HUES48 (cell line): ENCODE measurements around the gene CD46.

Experiments used
- H3K27ac ChIP-seq: one replicate; pipeline ENCODE4 v1.7.0; 2013; ENCODE audit warnings: low read depth, low read length, inconsistent platforms
- H3K27me3 ChIP-seq: 2 replicates; pipeline ENCODE4 v1.6.1; 2013; ENCODE audit warnings: mild to moderate bottlenecking, low read length; ENCODE audit not compliant: control insufficient read depth, insufficient read depth
- H3K36me3 ChIP-seq: 2 replicates; pipeline ENCODE4 v1.6.1; 2013; ENCODE audit warnings: low read length; ENCODE audit not compliant: control insufficient read depth, insufficient read depth
- H3K4me1 ChIP-seq: 2 replicates; pipeline ENCODE4 v1.6.1; 2013; ENCODE audit warnings: mild to moderate bottlenecking, low read length; ENCODE audit not compliant: control insufficient read depth, insufficient read depth
- H3K4me3 ChIP-seq: 2 replicates; pipeline ENCODE4 v1.5.1; 2013; ENCODE audit warnings: mild to moderate bottlenecking, low read depth, low read length
- H3K9ac ChIP-seq: 2 replicates; pipeline ENCODE4 v1.6.1; 2013; ENCODE audit warnings: mild to moderate bottlenecking, low read depth, low read length, moderate library complexity
- H3K9me3 ChIP-seq: 2 replicates; pipeline ENCODE4 v1.6.1; 2013; ENCODE audit warnings: low read length; ENCODE audit not compliant: control insufficient read depth, insufficient read depth

The CD46 gene

GRCh38 chr1:207825409-207825695 is 73.5 kb downstream of the CD46 start:
- H3K36me3 ChIP-seq = no peaks in the 10 kb centered on the region
- no peak overlapping the region for H3K9ac ChIP-seq
- H3K27me3 ChIP-seq = no peaks in the 10 kb centered on the region
- H3K4me1 ChIP-seq = peaks cover 7% of the 10 kb centered on the region; the same call in 1 of the 2 replicates
- no peaks in the 10 kb centered on the region for H3K9me3 ChIP-seq
- no peak overlapping the region for H3K27ac ChIP-seq
- no peak overlapping the region for H3K4me3 ChIP-seq

- H3K36me3 ChIP-seq = no peaks in the 10 kb centered on the region
- no peak overlapping the region for H3K4me3 ChIP-seq
- no peaks in the 10 kb centered on the region for H3K27me3 ChIP-seq
- H3K9ac ChIP-seq = no peak overlapping the region
- no peaks in the 10 kb centered on the region for H3K9me3 ChIP-seq
- H3K4me1 ChIP-seq = peaks cover 7% of the 10 kb centered on the region; the same call in 1 of the 2 replicates
- H3K27ac ChIP-seq = peak overlapping the region; percentile 21
Observed at GRCh38 chr1:207825719-207826556, 74.1 kb downstream of the CD46 start.

DNA sequence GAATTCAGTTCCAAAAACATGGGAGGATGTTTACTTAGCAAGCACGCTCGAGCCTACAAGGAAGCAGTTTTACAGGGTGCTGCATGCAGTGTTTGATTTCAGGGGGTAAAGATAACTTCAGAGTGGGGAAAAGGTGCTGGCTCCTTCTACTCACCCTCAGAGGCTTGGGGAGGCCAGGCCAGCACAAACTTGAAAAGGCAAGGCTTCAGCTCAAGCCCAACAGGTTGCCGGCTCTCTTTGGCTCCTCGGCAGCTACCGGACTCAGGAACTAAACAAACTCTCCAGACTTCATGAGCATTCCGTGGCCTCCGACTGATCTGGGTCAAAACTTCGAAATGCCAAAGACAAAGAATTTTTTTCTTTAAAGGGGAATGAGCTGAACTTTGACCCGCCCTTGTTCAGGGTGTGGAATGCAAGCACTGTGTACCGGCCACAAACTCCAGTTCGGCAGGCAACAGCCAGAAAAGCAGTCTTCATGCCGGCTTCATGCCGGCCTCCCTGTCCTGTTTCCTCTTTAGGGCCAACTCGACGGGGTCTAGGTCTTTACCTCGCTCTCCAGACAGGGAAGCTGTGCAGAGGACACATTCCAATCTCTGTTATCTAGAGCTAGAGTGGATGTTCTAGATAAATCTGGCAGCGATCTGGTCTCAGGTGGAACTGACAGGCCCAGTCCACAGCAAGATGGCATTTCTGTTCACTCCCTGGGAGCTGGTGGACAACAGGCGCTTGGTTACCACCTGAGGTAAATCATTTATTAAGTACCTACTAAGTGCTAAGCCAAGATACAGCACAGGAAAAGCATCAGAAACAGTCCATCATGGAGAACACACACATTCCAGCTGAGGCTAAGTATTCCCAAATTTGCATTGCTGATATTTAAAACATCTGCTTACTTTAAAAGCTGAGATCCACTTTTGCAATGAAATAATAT is 75.0 kb downstream of the CD46 start:
- peak overlapping the region; percentile 21 for H3K27ac ChIP-seq
- no peak overlapping the region for H3K9ac ChIP-seq
- H3K27me3 ChIP-seq = no peaks in the 10 kb centered on the region

GRCh38 chr1:207827488-207827830 is 75.6 kb downstream of the CD46 start:
- no peak overlapping the region for H3K9ac ChIP-seq
- H3K9me3 ChIP-seq = no peaks in the 10 kb centered on the region
- no peaks in the 10 kb centered on the region for H3K27me3 ChIP-seq
- peaks cover 7% of the 10 kb centered on the region; the same call in 1 of the 2 replicates for H3K4me1 ChIP-seq
- H3K27ac ChIP-seq = no peak overlapping the region
- no peak overlapping the region for H3K4me3 ChIP-seq
- H3K36me3 ChIP-seq = no peaks in the 10 kb centered on the region

More for the DNA sequence above, 75.0 kb downstream of the CD46 start:
- no peak overlapping the region for H3K4me3 ChIP-seq
- no peaks in the 10 kb centered on the region for H3K9me3 ChIP-seq
- no peaks in the 10 kb centered on the region for H3K36me3 ChIP-seq
- H3K4me1 ChIP-seq = peaks cover 7% of the 10 kb centered on the region; the same call in 1 of the 2 replicates

- H3K27me3 ChIP-seq = no peaks in the 10 kb centered on the region
- no peak overlapping the region for H3K9ac ChIP-seq
- no peak overlapping the region for H3K27ac ChIP-seq
- no peaks in the 10 kb centered on the region for H3K9me3 ChIP-seq
- no peak overlapping the region for H3K4me3 ChIP-seq
- H3K36me3 ChIP-seq = no peaks in the 10 kb centered on the region
- H3K4me1 ChIP-seq = peaks cover 7% of the 10 kb centered on the region; the same call in 1 of the 2 replicates
Observed at GRCh38 chr1:207828046-207828445, 76.2 kb downstream of the CD46 start.

DNA sequence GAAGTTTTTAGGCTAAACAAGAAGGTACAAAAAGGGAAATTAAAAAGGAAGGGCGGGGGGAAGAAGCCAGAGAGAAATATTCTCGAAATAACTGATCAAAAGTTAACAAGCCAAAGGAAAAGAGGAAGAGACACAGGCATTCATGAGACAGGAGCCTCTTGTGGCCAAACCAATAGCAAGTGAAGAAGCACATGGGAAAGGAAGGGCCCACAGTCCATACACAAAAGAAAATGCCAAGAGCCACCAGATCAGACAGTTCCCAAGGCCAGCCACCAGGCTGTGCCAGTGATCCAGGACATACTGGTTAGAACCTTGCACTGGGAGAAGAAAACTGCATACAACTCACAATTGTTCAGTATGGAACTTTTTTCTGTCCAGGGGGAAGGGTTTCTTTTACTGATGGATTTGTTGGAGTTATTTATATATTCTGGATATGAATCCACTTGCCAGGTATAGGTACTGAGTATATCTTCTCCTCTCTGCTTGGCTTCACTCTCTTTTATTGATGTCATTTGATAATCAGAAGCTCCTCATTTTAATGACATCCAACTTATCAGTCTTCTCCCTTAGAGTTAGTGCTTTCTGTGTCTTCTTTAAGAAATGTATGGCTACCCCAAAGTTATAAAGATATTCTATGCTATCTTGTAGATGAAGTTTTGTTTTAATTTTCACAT is 76.8 kb downstream of the CD46 start:
- Histone ChIP-seq H3K27me3 (no peaks in the 10 kb centered on the region), H3K9ac (no peak overlapping the region), H3K36me3 (no peaks in the 10 kb centered on the region), H3K9me3 (no peaks in the 10 kb centered on the region), H3K27ac (no peak overlapping the region), H3K4me1 (peaks cover 7% of the 10 kb centered on the region; the same call in 1 of the 2 replicates), H3K4me3 (no peak overlapping the region)

- Histone ChIP-seq H3K9ac (no peak overlapping the region), H3K36me3 (no peaks in the 10 kb centered on the region), H3K4me3 (no peak overlapping the region), H3K27me3 (no peaks in the 10 kb centered on the region), H3K9me3 (no peaks in the 10 kb centered on the region), H3K27ac (no peak overlapping the region), H3K4me1 (no peaks in the 10 kb centered on the region)
Observed at GRCh38 chr1:207829576-207829975, 77.7 kb downstream of the CD46 start.

DNA sequence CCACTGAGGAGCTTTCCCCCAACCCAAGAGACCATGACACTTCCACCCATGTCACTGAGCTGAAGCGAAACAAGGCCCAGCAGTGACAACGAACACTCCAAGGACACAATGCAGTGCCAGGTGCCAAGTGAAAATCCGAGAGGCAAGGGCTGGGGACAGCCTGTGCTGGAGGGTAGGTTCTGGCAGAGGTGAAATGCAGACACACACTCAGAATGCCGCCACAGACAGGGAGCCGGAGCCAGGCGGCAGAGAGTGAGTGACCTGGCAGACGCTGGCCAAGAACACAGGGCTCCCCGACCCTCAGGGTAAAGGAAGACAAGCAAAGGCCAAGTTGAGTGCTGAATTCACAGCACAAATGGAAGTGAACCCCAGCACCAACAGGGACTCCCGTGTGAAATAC is 78.9 kb downstream of the CD46 start:
- no peak overlapping the region for H3K9ac ChIP-seq
- no peaks in the 10 kb centered on the region for H3K27me3 ChIP-seq
- no peaks in the 10 kb centered on the region for H3K4me1 ChIP-seq
- H3K4me3 ChIP-seq = no peak overlapping the region
- H3K27ac ChIP-seq = no peak overlapping the region
- no peaks in the 10 kb centered on the region for H3K36me3 ChIP-seq
- no peaks in the 10 kb centered on the region for H3K9me3 ChIP-seq

DNA sequence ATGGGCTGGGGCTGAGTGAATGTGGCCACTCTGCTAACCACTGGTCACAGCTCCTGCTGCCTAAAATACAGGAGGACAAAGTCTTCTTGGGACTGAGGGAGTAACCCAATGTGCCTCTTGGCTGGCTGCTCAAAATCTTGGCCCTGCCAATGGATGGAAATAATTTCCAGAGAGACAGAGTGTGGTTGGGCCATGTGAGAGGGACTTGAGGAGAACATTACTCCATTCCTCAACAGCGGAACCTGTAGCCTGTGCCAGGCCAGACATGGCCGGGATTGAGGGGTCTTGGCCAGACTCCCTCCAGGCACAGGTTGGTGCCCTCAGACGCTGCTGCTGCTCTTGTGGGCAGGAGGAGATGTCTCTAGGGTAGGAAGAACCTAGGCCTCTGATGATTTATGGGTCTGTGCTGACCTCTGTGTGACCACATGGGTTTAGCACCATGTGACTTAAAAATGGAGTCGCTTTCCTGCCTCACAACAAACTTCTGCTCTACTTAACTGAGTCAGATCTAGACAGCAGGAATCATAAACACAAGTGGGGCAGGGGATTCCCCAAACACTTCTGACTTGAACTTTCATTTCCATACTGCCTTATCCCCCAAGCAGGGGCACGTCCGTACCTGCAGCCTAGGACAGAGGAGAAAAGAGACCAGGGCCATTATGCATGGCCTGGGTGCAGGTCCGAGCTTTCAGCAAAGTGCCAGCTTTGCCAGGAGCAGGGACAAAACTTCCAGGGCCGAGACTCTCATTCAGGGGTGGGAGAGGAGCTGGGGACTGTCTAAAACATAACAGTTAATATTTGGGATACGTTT is 79.9 kb downstream of the CD46 start:
- H3K4me1 ChIP-seq = no peaks in the 10 kb centered on the region
- no peaks in the 10 kb centered on the region for H3K27me3 ChIP-seq
- no peak overlapping the region for H3K27ac ChIP-seq
- no peaks in the 10 kb centered on the region for H3K9me3 ChIP-seq
- no peaks in the 10 kb centered on the region for H3K36me3 ChIP-seq
- no peak overlapping the region for H3K9ac ChIP-seq
- H3K4me3 ChIP-seq = no peak overlapping the region

DNA sequence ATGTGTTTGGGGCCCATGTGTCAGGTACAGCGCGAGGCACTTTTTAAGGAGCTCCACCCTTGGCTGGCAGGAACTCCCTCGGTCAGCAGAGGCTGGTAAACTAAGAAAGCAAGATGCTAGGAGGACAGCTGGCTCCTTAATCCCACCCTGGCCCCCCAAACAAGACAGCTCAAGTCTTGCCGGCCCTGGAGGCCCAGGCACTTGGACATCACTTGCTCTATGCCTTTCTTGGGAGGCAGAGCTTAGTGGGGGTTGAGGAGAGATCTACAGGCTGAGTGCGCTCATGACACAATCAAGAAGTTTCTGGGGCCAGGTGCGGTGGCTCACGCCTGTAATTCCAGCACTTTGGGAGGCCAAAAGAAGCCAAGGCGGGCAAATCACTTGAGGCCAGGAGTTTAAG is 80.9 kb downstream of the CD46 start:
- Histone ChIP-seq H3K27me3 (no peaks in the 10 kb centered on the region), H3K27ac (no peak overlapping the region), H3K36me3 (no peaks in the 10 kb centered on the region), H3K4me3 (no peak overlapping the region), H3K9me3 (no peaks in the 10 kb centered on the region), H3K9ac (no peak overlapping the region), H3K4me1 (no peaks in the 10 kb centered on the region)
